Activated T-helper 17 cell treated with anti-CD3 and anti-CD28 coated beads, Interleukin-2, amount 50 U/mL, for 72 hours (primary cell): Measurements from ENCODE around the gene UBAP2L. TPM values are rescaled to one million over a fixed set of nuclear protein-coding genes. Genes with fewer than 3 reads are reported as not detected.
"Not testable (repeated sequence)": the region's sequence is repeated elsewhere in the genome, so short reads cannot be mapped to it uniquely, and the experiment has no call there.

Source experiments
- ATAC-seq: fragments of 150-1000 bp; cut with Tn5 transposase; replicated peaks from 2 replicates; pipeline ENCODE4 v1.10.0; 2021; ENCODE audit warnings: mild to moderate bottlenecking, moderate library complexity
- H3K27ac Mint-ChIP-seq: one replicate; pipeline ENCODE4 v1.8.0; 2022; ENCODE audit warnings: mixed read lengths
- H3K27me3 Mint-ChIP-seq: one replicate; pipeline ENCODE4 v1.8.0; 2022; ENCODE audit warnings: mixed read lengths
- H3K36me3 Mint-ChIP-seq: one replicate; pipeline ENCODE4 v1.8.0; 2022; ENCODE audit warnings: low read depth, mild to moderate bottlenecking, mixed read lengths
- H3K4me1 Mint-ChIP-seq: one replicate; pipeline ENCODE4 v1.8.0; 2022; ENCODE audit warnings: mixed read lengths
- H3K4me3 Mint-ChIP-seq: one replicate; pipeline ENCODE4 v1.8.0; 2022; ENCODE audit warnings: mild to moderate bottlenecking, mixed read lengths
- H3K9me3 Mint-ChIP-seq: one replicate; pipeline ENCODE4 v1.8.0; 2022; ENCODE audit warnings: mixed read lengths
- total RNA-seq, 2 donors: library from RNA; stranded (reverse); gene quantifications; one replicate each; pipeline ENCODE4 v1.2.3, GENCODE V29; 2022

Gene UBAP2L
- total RNA-seq, 2 donors from 2014 or later = 237 to 249 TPM

GRCh38 chr1:154186177-154186576 is 34.6 kb upstream of the UBAP2L start:
- peaks cover 22% of the 10 kb centered on the region for H3K36me3 Mint-ChIP-seq
- peaks cover 7% of the 10 kb centered on the region for H3K4me1 Mint-ChIP-seq
- no peak overlapping the region for H3K4me3 Mint-ChIP-seq
- H3K27ac Mint-ChIP-seq = no peak overlapping the region
- no peaks in the 10 kb centered on the region for H3K27me3 Mint-ChIP-seq
- no peaks in the 10 kb centered on the region for H3K9me3 Mint-ChIP-seq
- ATAC-seq = no peak

GRCh38 chr1:154186852-154187501 is 33.8 kb upstream of the UBAP2L start:
- Mint-ChIP-seq H3K27ac (no peak overlapping the region), H3K4me1 (peaks cover 2% of the 10 kb centered on the region), H3K27me3 (peaks cover 4% of the 10 kb centered on the region), H3K36me3 (peaks cover 14% of the 10 kb centered on the region), H3K9me3 (no peaks in the 10 kb centered on the region), H3K4me3 (no peak overlapping the region)
- ATAC-seq = no peak

- no peaks in the 10 kb centered on the region for H3K36me3 Mint-ChIP-seq
- no peak overlapping the region for H3K27ac Mint-ChIP-seq
- H3K27me3 Mint-ChIP-seq = peaks cover 15% of the 10 kb centered on the region
- no peaks in the 10 kb centered on the region for H3K9me3 Mint-ChIP-seq
- no peak overlapping the region for H3K4me3 Mint-ChIP-seq
- H3K4me1 Mint-ChIP-seq = peaks cover 4% of the 10 kb centered on the region
- ATAC-seq = no peak
These were observed 30.2 kb upstream of the UBAP2L start for GRCh38 chr1:154190550-154190949.

GRCh38 chr1:154191990-154192461 is 28.7 kb upstream of the UBAP2L start, which contains the start of gene TPM3:
Gene TPM3, minus strand, starts transcription at chr1:154192100. Its CDS starts 82 bp downstream, at chr1:154192018.
- H3K9me3 Mint-ChIP-seq = no peaks in the 10 kb centered on the region
- peaks cover 15% of the 10 kb centered on the region for H3K27me3 Mint-ChIP-seq
- H3K4me3 Mint-ChIP-seq = no peak within 1 kb of the TSS
- H3K36me3 Mint-ChIP-seq = no peaks in the 10 kb centered on the region
- ATAC-seq = no peak
- H3K4me1 Mint-ChIP-seq = peaks cover 4% of the 10 kb centered on the region
- no peak within 1 kb of the TSS for H3K27ac Mint-ChIP-seq

- Mint-ChIP-seq H3K36me3 (no peaks in the 10 kb centered on the region), H3K4me3 (no peak overlapping the region), H3K27ac (no peak overlapping the region), H3K9me3 (no peaks in the 10 kb centered on the region), H3K27me3 (peaks cover 15% of the 10 kb centered on the region), H3K4me1 (peaks cover 4% of the 10 kb centered on the region)
- no peak for ATAC-seq
These were observed 28.3 kb upstream of the UBAP2L start for GRCh38 chr1:154192476-154192875.

- Mint-ChIP-seq H3K36me3 (no peaks in the 10 kb centered on the region), H3K4me3 (no peak overlapping the region), H3K4me1 (peaks cover 4% of the 10 kb centered on the region), H3K9me3 (no peaks in the 10 kb centered on the region), H3K27ac (peak overlapping the region; percentile 7), H3K27me3 (peaks cover 15% of the 10 kb centered on the region)
- no peak for ATAC-seq
These were observed 26.9 kb upstream of the UBAP2L start for GRCh38 chr1:154193821-154194220.

GRCh38 chr1:154198756-154199562 is 21.8 kb upstream of the UBAP2L start:
- Mint-ChIP-seq H3K36me3 (no peaks in the 10 kb centered on the region), H3K4me3 (no peak overlapping the region), H3K4me1 (peaks cover 3% of the 10 kb centered on the region), H3K9me3 (no peaks in the 10 kb centered on the region), H3K27ac (no peak overlapping the region), H3K27me3 (peaks cover 2% of the 10 kb centered on the region)
- peak; percentile 76 for ATAC-seq

- H3K4me1 Mint-ChIP-seq = no peaks in the 10 kb centered on the region
- peak; percentile 19 for ATAC-seq
- no peaks in the 10 kb centered on the region for H3K36me3 Mint-ChIP-seq
- no peak overlapping the region for H3K4me3 Mint-ChIP-seq
- H3K27me3 Mint-ChIP-seq = no peaks in the 10 kb centered on the region
- H3K27ac Mint-ChIP-seq = no peak overlapping the region
- H3K9me3 Mint-ChIP-seq = no peaks in the 10 kb centered on the region
These were observed 21.2 kb upstream of the UBAP2L start for GRCh38 chr1:154199563-154199879.

- Mint-ChIP-seq H3K4me3 (peak overlapping the region; percentile 6), H3K4me1 (peaks cover 22% of the 10 kb centered on the region), H3K36me3 (peaks cover 59% of the 10 kb centered on the region), H3K27ac (peak overlapping the region; percentile 92)
- H3K27me3 Mint-ChIP-seq, ATAC-seq, H3K9me3 Mint-ChIP-seq: not testable (repeated sequence)
These were observed 15.0 kb upstream of the UBAP2L start for GRCh38 chr1:154205778-154206177.

GRCh38 chr1:154206196-154206595 is 14.6 kb upstream of the UBAP2L start, which contains the start of gene CFAP141:
Gene CFAP141, minus strand, starts transcription at chr1:154206333. Its CDS starts 26 bp downstream, at chr1:154206307.
- peaks cover 62% of the 10 kb centered on the region for H3K36me3 Mint-ChIP-seq
- H3K27ac Mint-ChIP-seq = peak within 1 kb of the TSS; percentile 92
- H3K4me1 Mint-ChIP-seq = peaks cover 22% of the 10 kb centered on the region
- no peaks in the 10 kb centered on the region for H3K9me3 Mint-ChIP-seq
- peak within 1 kb of the TSS; percentile 6 for H3K4me3 Mint-ChIP-seq
- ATAC-seq = peak; percentile 93
- no peaks in the 10 kb centered on the region for H3K27me3 Mint-ChIP-seq

GRCh38 chr1:154207262-154207661 is 13.5 kb upstream of the UBAP2L start:
- peaks cover 72% of the 10 kb centered on the region for H3K36me3 Mint-ChIP-seq
- no peaks in the 10 kb centered on the region for H3K27me3 Mint-ChIP-seq
- no peak for ATAC-seq
- H3K4me1 Mint-ChIP-seq = peaks cover 26% of the 10 kb centered on the region
- H3K27ac Mint-ChIP-seq = peak overlapping the region; percentile 92
- no peaks in the 10 kb centered on the region for H3K9me3 Mint-ChIP-seq
- H3K4me3 Mint-ChIP-seq = no peak overlapping the region

GRCh38 chr1:154208677-154209388 is 11.9 kb upstream of the UBAP2L start:
- ATAC-seq = no peak
- Mint-ChIP-seq H3K4me3 (no peak overlapping the region), H3K36me3 (peaks cover 88% of the 10 kb centered on the region), H3K4me1 (peaks cover 31% of the 10 kb centered on the region), H3K27ac (peak overlapping the region; percentile 18), H3K27me3 (no peaks in the 10 kb centered on the region), H3K9me3 (no peaks in the 10 kb centered on the region)

- ATAC-seq = no peak
- H3K4me1 Mint-ChIP-seq = peaks cover 19% of the 10 kb centered on the region
- H3K27me3 Mint-ChIP-seq = no peaks in the 10 kb centered on the region
- H3K27ac Mint-ChIP-seq = peak overlapping the region; percentile 51
- peaks cover 97% of the 10 kb centered on the region for H3K36me3 Mint-ChIP-seq
- H3K9me3 Mint-ChIP-seq = no peaks in the 10 kb centered on the region
- H3K4me3 Mint-ChIP-seq = no peak overlapping the region
These were observed 8.7 kb upstream of the UBAP2L start for GRCh38 chr1:154212083-154212482.

- peak; percentile 98 for ATAC-seq
- peak overlapping the region; percentile 47 for H3K4me3 Mint-ChIP-seq
- peaks cover 15% of the 10 kb centered on the region for H3K4me1 Mint-ChIP-seq
- peaks cover 97% of the 10 kb centered on the region for H3K36me3 Mint-ChIP-seq
- peak overlapping the region; percentile 89 for H3K27ac Mint-ChIP-seq
- H3K27me3 Mint-ChIP-seq = no peaks in the 10 kb centered on the region
- H3K9me3 Mint-ChIP-seq = no peaks in the 10 kb centered on the region
These were observed 7.5 kb upstream of the UBAP2L start for GRCh38 chr1:154213274-154213673.
